Activated naive CD4-positive, alpha-beta T cell treated with anti-CD3 and anti-CD28 coated beads, Interleukin-2, amount 50 U/mL, for 72 hours (primary cell): ENCODE results near the gene EIF5A2. TPM values are rescaled to one million over a fixed set of nuclear protein-coding genes. Genes with fewer than 3 reads are reported as not detected.

Experiments used
- ATAC-seq, 2 donors: fragments of 150-1000 bp; cut with Tn5 transposase; 2 replicates each; pipeline ENCODE4 v1.10.0; 2021; ENCODE audit warnings: mild to moderate bottlenecking in 2 of 2, moderate library complexity in 2 of 2
- DNase-seq, 2 donors: peaks; one replicate each; pipeline ENCODE4 v3.0.0; 2021 to 2022; ENCODE audit warnings: low spot score in 2 of 2
- H3K27ac Mint-ChIP-seq, 2 donors: one replicate each; pipeline ENCODE4 v1.8.0; 2022; ENCODE audit warnings: mild to moderate bottlenecking in 2 of 2, mixed read lengths in 2 of 2
- H3K36me3 Mint-ChIP-seq, 2 donors: one replicate each; pipeline ENCODE4 v1.8.0; 2022; ENCODE audit warnings: mixed read lengths in 2 of 2
- H3K9me3 Mint-ChIP-seq, 2 donors: one replicate each; pipeline ENCODE4 v1.8.0; 2022; ENCODE audit warnings: mixed read lengths in 2 of 2
- total RNA-seq, 2 donors: library from RNA; stranded (reverse); gene quantifications; one replicate each; pipeline ENCODE4 v1.2.3, GENCODE V29; 2022

Gene EIF5A2
- total RNA-seq, 2 donors from 2014 or later = 4.1 to 12.4 TPM

DNA sequence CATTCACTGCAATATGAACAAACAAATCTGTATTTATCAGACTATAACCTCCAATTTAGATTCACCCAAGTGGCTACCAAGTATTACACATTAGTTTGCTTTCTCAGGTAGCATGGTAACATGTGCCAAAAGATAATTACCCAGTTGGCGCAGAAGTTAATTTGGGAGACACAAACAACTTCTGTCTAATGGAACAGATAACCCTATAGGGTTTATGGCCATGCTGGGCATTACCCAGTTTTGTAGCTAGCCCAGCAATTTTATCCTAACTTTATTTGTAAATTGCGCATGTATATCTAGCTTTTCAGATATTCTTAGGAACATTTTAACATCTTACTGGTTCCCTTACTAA, 39.2 kb downstream of the EIF5A2 start:
- Mint-ChIP-seq H3K27ac (peak overlapping the region; percentile 97 to 98), H3K36me3 (peaks cover 24 to 40% of the 10 kb centered on the region in 2 donors)
- no peak for ATAC-seq

DNA sequence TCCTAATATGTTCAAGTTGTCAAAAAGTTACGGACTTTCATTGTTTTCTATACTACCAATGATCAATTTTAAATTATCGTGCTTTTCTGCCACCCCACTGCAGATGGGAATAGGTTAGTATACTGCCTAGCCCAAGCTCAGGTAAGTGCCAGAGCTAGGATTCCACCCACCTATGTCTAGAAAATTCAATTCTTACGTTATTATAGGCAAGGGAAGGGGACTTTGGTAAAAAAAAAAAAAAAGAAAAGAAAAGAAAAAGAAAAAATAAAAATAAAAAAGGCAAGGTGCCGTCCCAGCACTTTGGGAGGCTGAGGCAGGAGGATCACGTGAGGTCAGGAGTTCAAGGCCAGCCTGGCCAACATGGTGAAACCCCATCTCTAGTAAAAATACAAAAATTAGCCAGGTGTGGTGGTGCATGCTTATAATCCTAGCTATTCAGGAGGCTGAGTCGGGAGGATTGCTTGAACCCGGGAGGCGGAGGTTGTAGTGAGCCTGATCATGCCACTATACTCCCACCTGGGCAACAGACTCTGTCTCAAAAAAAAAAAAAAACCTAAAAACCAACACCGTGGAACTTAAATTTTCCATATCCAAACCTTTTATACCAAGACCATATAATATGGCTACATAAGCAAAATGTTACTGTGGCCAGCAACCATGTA, 39.7 kb downstream of the EIF5A2 start:
- Mint-ChIP-seq H3K36me3 (peaks cover 24 to 40% of the 10 kb centered on the region in 2 donors), H3K9me3 (no peaks in the 10 kb centered on the region), H3K27ac (peak overlapping the region; percentile 97 to 98)
- ATAC-seq (no peak), DNase-seq (no peak)

More for the DNA sequence above, 39.2 kb downstream of the EIF5A2 start:
- peaks cover 0 to 3% of the 10 kb centered on the region in 2 donors for H3K9me3 Mint-ChIP-seq
- DNase-seq = no peak

GRCh38 chr3:170867143-170867937, 41.1 kb downstream of the EIF5A2 start:
- ATAC-seq (no peak), DNase-seq (no peak)
- Mint-ChIP-seq H3K36me3 (peaks cover 24 to 40% of the 10 kb centered on the region in 2 donors), H3K9me3 (no peaks in the 10 kb centered on the region), H3K27ac (peak overlapping the region in 1 of 2 donors; percentile 32)

- DNase-seq = no peak
- no peaks in the 10 kb centered on the region for H3K9me3 Mint-ChIP-seq
- no peak for ATAC-seq
- peaks cover 24 to 40% of the 10 kb centered on the region in 2 donors for H3K36me3 Mint-ChIP-seq
- peak overlapping the region in 1 of 2 donors; percentile 32 for H3K27ac Mint-ChIP-seq
Observed at GRCh38 chr3:170866499-170866898, 41.9 kb downstream of the EIF5A2 start.

- ATAC-seq (no peak), DNase-seq (no peak)
- Mint-ChIP-seq H3K27ac (peak overlapping the region in 1 of 2 donors; percentile 16), H3K9me3 (no peaks in the 10 kb centered on the region), H3K36me3 (peaks cover 24 to 40% of the 10 kb centered on the region in 2 donors)
Observed at GRCh38 chr3:170865209-170866094, 43.0 kb downstream of the EIF5A2 start.

DNA sequence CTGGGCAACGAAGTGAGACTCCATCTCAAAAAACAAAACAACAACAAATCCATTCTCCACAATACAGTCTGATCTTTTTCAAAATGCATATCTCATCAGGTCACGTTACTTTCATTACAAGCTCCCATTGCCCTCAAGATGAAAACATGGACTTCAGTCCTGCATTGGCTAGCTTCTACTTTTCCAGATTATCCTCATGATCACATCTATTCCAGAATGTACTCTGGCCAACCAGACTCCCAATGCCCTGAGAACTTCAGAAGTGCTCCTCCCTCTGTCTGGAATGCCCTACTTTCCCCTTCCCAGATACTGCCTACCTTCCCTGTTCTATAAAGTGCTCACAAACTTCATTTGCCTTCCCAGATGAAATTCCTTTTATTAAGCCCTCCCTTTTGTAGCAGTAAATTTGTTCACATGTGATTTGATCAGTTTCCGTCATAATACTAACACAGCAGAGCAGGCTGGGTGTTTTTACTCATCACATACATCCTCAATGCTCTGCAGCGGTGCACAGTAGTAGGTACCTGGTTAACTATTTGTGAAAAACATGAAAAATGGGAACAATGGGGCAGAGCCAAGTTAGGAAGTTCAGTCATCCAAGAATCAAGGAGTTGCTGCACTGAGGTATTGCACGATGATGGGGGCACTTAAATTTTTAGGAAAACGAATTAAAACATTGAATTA, 43.8 kb downstream of the EIF5A2 start:
- ATAC-seq (no peak), DNase-seq (no peak)
- H3K36me3 Mint-ChIP-seq = peaks cover 18 to 34% of the 10 kb centered on the region in 2 donors
- H3K27ac Mint-ChIP-seq = peak overlapping the region; percentile 16 to 84
- H3K9me3 Mint-ChIP-seq = no peaks in the 10 kb centered on the region

GRCh38 chr3:170863816-170864215, 44.6 kb downstream of the EIF5A2 start:
- ATAC-seq (no peak), DNase-seq (no peak)
- H3K27ac Mint-ChIP-seq = peak overlapping the region in 1 of 2 donors; percentile 84
- H3K9me3 Mint-ChIP-seq = no peaks in the 10 kb centered on the region
- H3K36me3 Mint-ChIP-seq = peaks cover 10 to 25% of the 10 kb centered on the region in 2 donors

DNA sequence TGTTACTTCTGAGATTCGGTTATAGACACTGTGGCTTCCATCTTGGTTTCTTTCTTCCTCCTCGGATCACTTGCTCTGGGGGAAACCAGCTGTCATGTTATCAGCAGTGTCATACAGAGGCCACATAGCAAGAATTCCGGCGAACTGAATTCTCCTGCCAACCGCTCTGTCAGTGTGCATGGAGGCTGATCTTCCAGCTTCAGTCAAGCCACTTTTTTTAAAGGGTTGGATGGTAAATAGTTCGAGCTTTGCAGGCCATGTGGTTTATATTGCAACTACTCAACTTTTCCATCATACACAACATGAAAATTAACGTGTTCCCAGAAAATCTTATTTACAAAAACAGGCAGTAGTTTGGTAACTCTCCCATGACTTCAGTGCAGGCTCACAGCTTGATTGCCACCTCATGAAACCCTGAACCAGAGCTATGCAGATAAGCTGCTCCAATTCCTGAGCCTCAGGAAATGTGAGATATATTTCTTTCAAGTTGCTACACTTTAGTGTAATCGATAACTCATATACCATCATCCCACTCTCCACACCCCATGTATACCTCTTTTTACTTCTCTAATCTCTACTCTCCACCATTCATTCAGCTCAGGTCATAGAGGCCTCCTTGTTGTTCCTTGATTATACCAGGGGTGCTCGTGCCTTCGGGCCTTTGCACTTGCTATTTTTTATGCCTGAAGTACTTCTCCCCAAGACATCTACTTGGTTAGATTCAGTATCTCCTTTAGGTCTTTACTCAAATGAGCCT, 45.6 kb downstream of the EIF5A2 start:
- Mint-ChIP-seq H3K36me3 (peaks cover 9 to 22% of the 10 kb centered on the region in 2 donors), H3K27ac (no peak overlapping the region), H3K9me3 (no peaks in the 10 kb centered on the region)
- ATAC-seq (peak in 1 of 2 donors; percentile 36), DNase-seq (no peak)

DNA sequence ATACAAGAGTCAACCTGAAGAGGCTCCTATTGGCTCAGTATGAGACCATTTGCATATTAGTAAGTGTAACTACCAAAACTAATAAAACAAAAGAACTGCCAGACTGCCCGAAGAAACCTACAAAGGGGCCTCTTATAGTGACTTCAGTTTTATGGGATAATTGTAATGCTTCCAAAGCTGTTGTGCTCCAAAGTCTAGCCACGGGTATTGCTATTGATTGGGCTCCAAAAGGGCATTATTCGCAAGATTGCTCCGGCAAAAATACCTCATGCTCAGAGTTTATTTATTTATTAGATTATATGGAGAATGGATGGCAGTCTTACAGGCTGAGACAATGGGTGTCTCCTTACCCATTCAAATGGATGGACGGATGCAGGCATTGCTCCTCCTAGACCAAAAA, 49.8 kb downstream of the EIF5A2 start:
- no peak overlapping the region for H3K27ac Mint-ChIP-seq
- H3K9me3 Mint-ChIP-seq = no peaks in the 10 kb centered on the region
- ATAC-seq (no peak), DNase-seq (no peak)
- H3K36me3 Mint-ChIP-seq = no peaks in the 10 kb centered on the region

GRCh38 chr3:170852324-170852723, 56.1 kb downstream of the EIF5A2 start:
- no peak for DNase-seq
- H3K36me3 Mint-ChIP-seq = no peaks in the 10 kb centered on the region
- H3K27ac Mint-ChIP-seq = no peak overlapping the region
- no peak for ATAC-seq
- H3K9me3 Mint-ChIP-seq = no peaks in the 10 kb centered on the region

- ATAC-seq (no peak), DNase-seq (no peak)
- no peak overlapping the region for H3K27ac Mint-ChIP-seq
- H3K36me3 Mint-ChIP-seq = no peaks in the 10 kb centered on the region
- H3K9me3 Mint-ChIP-seq = no peaks in the 10 kb centered on the region
Observed at GRCh38 chr3:170848292-170848917, 60.0 kb downstream of the EIF5A2 start.

GRCh38 chr3:170844377-170844776, 64.1 kb downstream of the EIF5A2 start:
- ATAC-seq (no peak), DNase-seq (no peak)
- Mint-ChIP-seq H3K9me3 (no peaks in the 10 kb centered on the region), H3K36me3 (no peaks in the 10 kb centered on the region), H3K27ac (no peak overlapping the region)

GRCh38 chr3:170840291-170840859, 68.1 kb downstream of the EIF5A2 start:
- Mint-ChIP-seq H3K9me3 (no peaks in the 10 kb centered on the region), H3K27ac (no peak overlapping the region), H3K36me3 (no peaks in the 10 kb centered on the region)
- ATAC-seq = no peak
- DNase-seq = no peak

GRCh38 chr3:170839518-170840100, 68.8 kb downstream of the EIF5A2 start:
- no peak for ATAC-seq
- no peaks in the 10 kb centered on the region for H3K9me3 Mint-ChIP-seq
- no peak overlapping the region for H3K27ac Mint-ChIP-seq

More at GRCh38 chr3:170839518-170840100, 68.8 kb downstream of the EIF5A2 start:
- H3K36me3 Mint-ChIP-seq = no peaks in the 10 kb centered on the region
- DNase-seq = no peak
